HG03457 (cell line): ENCODE data around the gene SCYL3.
"Not testable (repeated sequence)": the region's sequence is repeated elsewhere in the genome, so short reads cannot be mapped to it uniquely, and the experiment has no call there.

Source experiments
- ATAC-seq: cut with Tn5 transposase; IDR thresholded peaks from one replicate; pipeline ENCODE4 v1.9.1; 2021; ENCODE audit warnings: moderate number of reproducible peaks; ENCODE audit not compliant: unreplicated experiment

SCYL3 gene

DNA sequence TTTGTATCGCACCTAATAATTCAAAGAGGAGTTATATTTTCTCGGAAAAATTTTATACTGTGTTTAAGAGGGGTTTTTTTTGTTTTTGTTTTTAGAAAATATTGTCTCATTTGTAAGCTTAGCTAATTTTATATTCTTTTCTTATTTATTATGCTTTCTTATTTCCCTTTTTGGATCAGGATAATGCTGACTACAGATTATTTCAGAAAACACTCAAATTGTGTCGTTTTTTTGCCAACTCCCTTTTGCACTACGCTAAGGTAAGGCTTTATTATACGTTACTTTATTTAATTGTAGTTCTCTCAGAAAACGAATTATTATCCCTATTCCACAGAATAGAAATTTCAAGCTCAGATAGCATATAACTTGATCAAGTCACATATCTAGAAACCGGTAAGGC is 72.2 kb downstream of the SCYL3 start:
- no peak for ATAC-seq

DNA sequence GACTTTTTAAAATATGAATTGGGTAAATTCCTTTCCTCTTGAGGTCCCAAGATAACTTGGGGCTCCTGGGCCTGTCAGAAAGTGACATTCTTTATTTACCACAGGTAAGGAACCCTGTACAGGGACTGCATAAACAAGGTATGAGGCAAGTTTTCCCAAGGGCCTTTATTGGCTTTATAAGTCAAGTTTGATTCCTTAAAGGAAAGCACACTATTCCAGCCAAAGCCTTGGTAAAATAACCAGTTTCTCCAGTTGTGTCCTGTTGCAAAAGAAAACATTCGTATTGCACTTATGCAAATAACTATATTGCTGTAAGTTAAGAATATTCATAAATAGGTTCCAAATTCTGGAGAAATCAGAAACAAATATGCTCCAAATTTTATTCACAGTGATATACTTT is 77.1 kb downstream of the SCYL3 start:
- no peak for ATAC-seq

DNA sequence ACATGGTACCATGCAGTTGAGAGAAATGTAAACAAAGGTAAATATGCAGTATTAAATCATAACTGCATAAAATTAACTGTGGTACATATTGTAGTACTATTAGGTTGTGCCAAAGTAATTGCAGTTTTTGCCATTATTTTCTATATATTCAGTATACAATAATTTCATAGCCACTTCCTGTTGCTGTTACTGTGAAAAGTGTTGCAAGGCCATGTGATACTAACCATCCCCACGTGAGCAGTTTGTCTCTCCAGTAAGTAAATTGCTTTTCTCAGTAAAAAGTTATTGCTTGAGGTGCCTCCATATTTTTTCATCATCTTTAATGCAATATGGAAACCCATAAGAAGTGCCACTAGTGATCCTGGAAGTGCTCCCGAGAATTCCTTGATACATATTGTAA is 79.4 kb downstream of the SCYL3 start:
- ATAC-seq, result no peak

DNA sequence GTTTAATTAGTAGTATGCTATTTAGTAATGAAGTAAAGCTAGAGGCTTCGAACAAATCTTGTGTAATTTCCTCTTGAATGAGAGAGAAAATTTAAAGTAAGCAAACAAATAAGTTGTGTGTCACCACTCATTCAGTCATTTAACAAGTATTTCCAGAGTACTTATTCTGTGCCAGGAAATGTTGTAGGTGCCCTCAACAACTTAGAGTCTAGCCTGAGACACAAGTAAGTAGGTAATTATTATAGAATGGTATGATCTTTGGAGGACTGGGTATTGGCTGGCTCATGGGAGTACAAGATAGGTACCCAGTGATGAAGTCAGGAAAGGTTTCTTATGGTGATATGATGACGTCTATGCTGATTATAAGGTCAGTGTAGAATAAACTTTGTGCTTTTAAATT is 81.6 kb downstream of the SCYL3 start:
- ATAC-seq, result no peak

DNA sequence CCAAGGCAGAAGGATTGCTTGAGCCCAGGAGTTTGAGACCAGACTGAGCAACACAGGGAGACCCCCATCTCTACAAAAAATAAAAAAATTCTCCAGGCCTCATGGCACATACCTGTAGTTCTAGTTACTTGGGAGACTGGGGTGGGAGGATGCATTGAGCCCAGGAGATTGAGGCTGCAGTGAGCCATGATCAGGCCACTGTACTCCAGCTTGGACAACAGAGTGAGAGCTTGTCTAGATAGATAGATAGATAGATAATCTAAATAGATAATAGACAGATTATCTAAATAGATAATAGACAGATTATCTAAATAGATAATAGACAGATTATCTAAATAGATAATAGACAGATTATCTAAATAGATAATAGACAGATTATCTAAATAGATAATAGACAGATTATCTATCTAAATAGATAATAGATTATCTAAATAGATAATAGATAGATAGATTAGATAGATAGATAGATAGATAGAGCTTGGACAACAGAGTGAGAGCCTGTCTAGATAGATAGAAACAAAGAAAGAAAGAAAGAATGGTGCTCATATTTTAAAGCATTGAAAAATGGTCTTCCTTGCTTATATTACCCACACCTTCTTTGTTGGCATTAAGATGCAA is 82.2 kb downstream of the SCYL3 start:
- not testable (repeated sequence) for ATAC-seq

DNA sequence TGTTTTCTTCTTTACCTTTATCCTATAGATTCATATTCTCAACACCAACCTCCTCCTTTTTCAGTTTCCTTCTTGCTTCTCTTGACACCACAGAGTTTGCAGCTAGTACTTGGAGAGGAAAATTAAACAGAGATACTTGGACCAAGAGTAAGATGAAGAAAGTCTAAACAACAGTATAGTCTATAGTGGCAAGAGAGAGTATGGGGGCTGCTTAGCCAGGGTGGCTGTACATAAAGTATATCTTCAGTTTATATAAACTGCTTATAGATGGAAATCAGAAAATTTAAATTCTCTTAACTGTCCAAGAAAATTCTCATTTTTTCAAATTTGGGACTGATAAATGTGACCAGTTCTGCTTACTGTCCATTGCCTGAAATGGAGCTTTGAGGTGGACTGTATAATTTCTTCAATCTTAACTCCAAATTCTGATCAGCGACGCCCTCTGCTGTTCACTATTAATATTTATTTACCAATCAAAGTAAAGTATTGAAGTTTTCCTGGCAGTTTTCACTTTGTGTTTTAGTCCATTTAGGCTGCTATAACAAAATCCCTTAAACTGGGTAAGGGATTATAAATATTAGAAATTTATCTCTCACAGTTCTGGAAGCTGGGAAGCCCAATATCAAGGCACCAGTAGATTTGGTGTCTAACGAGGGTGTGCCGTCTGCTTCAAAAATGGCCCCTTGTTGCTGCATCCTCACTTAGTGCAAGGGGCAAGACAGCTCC is 84.2 kb downstream of the SCYL3 start:
- no peak for ATAC-seq

DNA sequence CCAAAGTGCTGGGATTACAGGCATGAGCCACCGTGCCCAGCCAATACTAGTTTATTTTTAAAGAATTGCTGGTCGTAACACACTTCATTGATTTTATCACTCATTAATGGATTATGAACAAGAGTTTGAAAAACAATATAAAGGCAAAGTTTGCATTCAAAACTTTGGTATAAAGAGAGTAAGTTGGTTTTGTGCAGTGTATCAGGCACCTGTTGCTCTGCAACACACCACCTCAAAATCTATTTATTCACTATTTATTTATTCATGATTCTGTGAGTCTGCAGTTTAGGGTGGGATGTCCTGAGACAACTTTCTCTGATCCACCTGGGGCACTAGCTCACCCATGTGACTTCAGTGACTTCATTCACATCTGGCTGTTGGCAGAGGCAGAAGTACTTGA is 88.8 kb downstream of the SCYL3 start:
- no peak for ATAC-seq

DNA sequence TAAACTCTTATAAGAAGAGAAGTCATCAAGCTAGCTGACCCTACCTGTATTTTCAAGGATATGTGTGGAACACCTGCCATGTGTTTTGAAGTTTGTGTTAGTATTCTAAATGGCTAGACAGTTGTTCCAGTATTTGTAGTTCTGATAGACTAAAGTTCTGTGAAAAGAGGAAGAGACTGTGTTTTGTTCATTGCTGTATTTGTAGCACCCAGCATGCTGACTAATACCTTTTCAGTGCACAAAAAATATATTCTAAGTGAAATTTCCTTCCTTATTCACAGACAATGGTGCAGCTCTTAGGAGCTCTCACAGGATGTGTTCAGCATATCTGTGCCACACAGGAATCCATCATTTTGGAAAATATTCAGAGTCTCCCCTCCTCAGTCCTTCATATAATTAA is 90.8 kb downstream of the SCYL3 start:
- ATAC-seq, result no peak
